ENCODE measurements around the gene ARAF.

The ARAF gene

GRCh38 chrX:47515941-47516665 lies 44.9 kb upstream of the ARAF start:
- H3K4me3 ChIP-seq (ENCODE audit: low read depth, low read length): no peak overlapping the region
- no peaks in the 10 kb centered on the region for H3K36me3 ChIP-seq (ENCODE audit: control insufficient read depth in 2 of 2, insufficient read depth in 1 of 2, low read length in 2 of 2)
- no peak overlapping the region for H3K27ac ChIP-seq (ENCODE audit: extremely low read depth, low read depth, low read length)
- H3K4me1 ChIP-seq (ENCODE audit: control insufficient read depth, insufficient read depth, low read length): no peaks in the 10 kb centered on the region; the same call in 1 of the 2 replicates
- H3K9me3 ChIP-seq (ENCODE audit: control insufficient read depth, insufficient read depth, low read depth, low read length): no peaks in the 10 kb centered on the region
- POLR2A ChIA-PET: no interaction called here
- TF ChIP-seq ZNF510 (tag by site-specific recombination; IDR thresholded peaks at IDR 0.05; ENCODE audit: insufficient replicate concordance) (no peak), ZNF157 (tag by site-specific recombination; IDR thresholded peaks at IDR 0.05) (no peak), GLI4 (tag by site-specific recombination; IDR thresholded peaks at IDR 0.05) (no peak), PBX3 (CRISPR knock-in tag; IDR thresholded peaks at IDR 0.05) (no peak), SALL2 (tag by site-specific recombination; IDR thresholded peaks at IDR 0.05; ENCODE audit: borderline replicate concordance) (no peak), ZNF670 (tag by site-specific recombination; IDR thresholded peaks at IDR 0.05; ENCODE audit: low read depth) (no peak), ZNF211 (tag by site-specific recombination; IDR thresholded peaks at IDR 0.05; ENCODE audit: low read depth) (no peak), ZNF624 (tag by site-specific recombination; IDR thresholded peaks at IDR 0.05) (no peak), ZNF639 (tag by site-specific recombination; IDR thresholded peaks at IDR 0.05) (no peak), ZFP69B (tag by site-specific recombination; IDR thresholded peaks at IDR 0.05) (no peak), ZNF16 (tag by site-specific recombination; IDR thresholded peaks at IDR 0.05; ENCODE audit: low read depth) (no peak), ZNF561 (tag by site-specific recombination; IDR thresholded peaks at IDR 0.05; ENCODE audit: borderline replicate concordance) (no peak), ZBTB8A (tag by site-specific recombination; IDR thresholded peaks at IDR 0.05) (no peak), ZBTB7A (tag by site-specific recombination; IDR thresholded peaks at IDR 0.05; ENCODE audit: low read depth) (no peak), ZNF175 (tag by site-specific recombination; IDR thresholded peaks at IDR 0.05) (no peak), ZNF221 (tag by site-specific recombination; IDR thresholded peaks at IDR 0.05; ENCODE audit: borderline replicate concordance) (no peak), ZFP41 (tag by site-specific recombination; IDR thresholded peaks at IDR 0.05; ENCODE audit: borderline replicate concordance) (no peak), ZNF529 (tag by site-specific recombination; IDR thresholded peaks at IDR 0.05; ENCODE audit: insufficient replicate concordance) (no peak), ZSCAN5A (tag by site-specific recombination; IDR thresholded peaks at IDR 0.05) (no peak)
- CTCF ChIA-PET: interaction anchor here (0.6 to 2.7 kb wide), 5 partner anchors 8 to 132 kb away, joined by 3 to 6 read pairs (median 4); no protein-coding TSS in a partner anchor

- H3K4me1 ChIP-seq (ENCODE audit: control insufficient read depth, insufficient read depth, low read length): no peaks in the 10 kb centered on the region; the same call in 1 of the 2 replicates
- POLR2A ChIA-PET: no interaction called here
- CTCF ChIA-PET: interaction anchor here (1.3 to 1.7 kb wide), 2 partner anchors 17 to 21 kb away, joined by 5 to 6 read pairs; no protein-coding TSS in a partner anchor
- H3K36me3 ChIP-seq (ENCODE audit: control insufficient read depth in 2 of 2, insufficient read depth in 1 of 2, low read length in 2 of 2): no peaks in the 10 kb centered on the region
- no peaks in the 10 kb centered on the region for H3K9me3 ChIP-seq (ENCODE audit: control insufficient read depth, insufficient read depth, low read depth, low read length)
- H3K27ac ChIP-seq (ENCODE audit: extremely low read depth, low read depth, low read length): no peak overlapping the region
- H3K4me3 ChIP-seq (ENCODE audit: low read depth, low read length): no peak overlapping the region
- TF ChIP-seq ZNF394 (tag by site-specific recombination; IDR thresholded peaks at IDR 0.05; ENCODE audit: borderline replicate concordance) (no peak), ZSCAN30 (tag by site-specific recombination; IDR thresholded peaks at IDR 0.05) (no peak), ZNF423 (tag by site-specific recombination; IDR thresholded peaks at IDR 0.05) (no peak), PBX3 (CRISPR knock-in tag; IDR thresholded peaks at IDR 0.05) (no peak), ZNF449 (tag by site-specific recombination; IDR thresholded peaks at IDR 0.05) (no peak)
Observed at GRCh38 chrX:47518144-47518543, 42.9 kb upstream of the ARAF start.
